Natural killer cell (primary cell): ENCODE measurements around the gene CNFN. TPM values are rescaled to one million over a fixed set of nuclear protein-coding genes. Genes with fewer than 3 reads are reported as not detected.

Experiments used
- ATAC-seq, 3 donors: fragments of 150-1000 bp in 2 of 3; fragments of 200-7000 bp in 1 of 3; cut with Tn5 transposase; 1 replicate in 1 of 3; 2 replicates in 2 of 3; pipeline ENCODE4 v1.10.0; 2021; ENCODE audit warnings: mild to moderate bottlenecking in 2 of 3, moderate library complexity in 2 of 3
- DNase-seq, 2 donors: peaks; one replicate each; pipeline versions ENCODE4 v3.0.0 to v3.0.0-alpha.2; 2013 to 2021; ENCODE audit warnings: mixed read lengths in 1 of 2
- H3K27ac ChIP-seq: one replicate; pipeline ENCODE4 v1.5.1; 2013; ENCODE audit warnings: mild to moderate bottlenecking, low read length
- H3K27me3 ChIP-seq: one replicate; pipeline ENCODE4 v1.6.1; 2013; ENCODE audit warnings: low read length; ENCODE audit not compliant: control insufficient read depth, insufficient read depth
- H3K36me3 ChIP-seq: one replicate; pipeline ENCODE4 v1.6.1; 2013; ENCODE audit warnings: low read length; ENCODE audit not compliant: control insufficient read depth, insufficient read depth
- H3K4me1 ChIP-seq: one replicate; pipeline ENCODE4 v1.6.1; 2013; ENCODE audit warnings: low read length; ENCODE audit not compliant: control insufficient read depth, insufficient read depth
- H3K4me3 ChIP-seq: one replicate; pipeline ENCODE4 v1.5.1; 2013; ENCODE audit warnings: low read length
- H3K9me3 ChIP-seq: one replicate; pipeline ENCODE4 v1.6.1; 2013; ENCODE audit warnings: low read length; ENCODE audit not compliant: control insufficient read depth, insufficient read depth
- H3K27ac Mint-ChIP-seq, 2 donors: one replicate each; pipeline ENCODE4 v1.8.0; 2022; ENCODE audit warnings: mild to moderate bottlenecking in 2 of 2, mixed read lengths in 2 of 2, moderate library complexity in 1 of 2
- H3K27me3 Mint-ChIP-seq, 2 donors: one replicate each; pipeline ENCODE4 v1.8.0; 2022; ENCODE audit warnings: low read depth in 2 of 2, mixed read lengths in 2 of 2
- H3K36me3 Mint-ChIP-seq: one replicate; pipeline ENCODE4 v1.8.0; 2022; ENCODE audit warnings: mixed read lengths
- H3K4me1 Mint-ChIP-seq, 2 donors: one replicate each; pipeline ENCODE4 v1.8.0; 2022; ENCODE audit warnings: mixed read lengths in 2 of 2
- H3K4me3 Mint-ChIP-seq: one replicate; pipeline ENCODE4 v1.8.0; 2022; ENCODE audit warnings: mild to moderate bottlenecking, moderate library complexity, mixed read lengths
- H3K9me3 Mint-ChIP-seq, 2 donors: one replicate each; pipeline ENCODE4 v1.8.0; 2022; ENCODE audit warnings: mixed read lengths in 2 of 2
- CTCF ChIP-seq: fragments of 200-600 bp; IDR thresholded peaks from one replicate; pipeline ENCODE4 v1.8.0; 2022; ENCODE audit warnings: antibody characterized with exemption
- WGBS: methylation state at CpG from one replicate; pipeline ENCODE4 v1.1.7; 2013; ENCODE audit warnings: missing lambda C conversion rate; ENCODE audit not compliant: insufficient coverage; 5-methylcytosine and 5-hydroxymethylcytosine counted together
- intact Hi-C: fragments of 100-400 bp; cut with micrococcal nuclease; formaldehyde crosslinking; loops from one replicate; pipeline ENCODE4 v1.14.2; 2022
- total RNA-seq, 4 donors: library from RNA; stranded (reverse); fragments of 120-200 nt in 1 of 4; gene quantifications; one replicate each; pipeline versions ENCODE4 v1.2.3 to v1.2.4, GENCODE V29; 2013 to 2022

The CNFN gene
- total RNA-seq, 3 donors from 2014 or later (not counting 1 experiment from before 2014, with no cell fraction given): 1.3 TPM; not detected in 2

- Histone ChIP-seq H3K27ac (no peak overlapping the region), H3K36me3 (peaks cover 10% of the 10 kb centered on the region), H3K27me3 (no peaks in the 10 kb centered on the region), H3K4me3 (no peak overlapping the region), H3K9me3 (no peaks in the 10 kb centered on the region), H3K4me1 (no peaks in the 10 kb centered on the region)
- DNase-seq (no peak), ATAC-seq (no peak)
- Mint-ChIP-seq H3K4me1 (peaks cover 0 to 46% of the 10 kb centered on the region in 2 donors), H3K4me3 (no peak overlapping the region), H3K27me3 (no peaks in the 10 kb centered on the region), H3K9me3 (no peaks in the 10 kb centered on the region), H3K27ac (no peak overlapping the region), H3K36me3 (no peaks in the 10 kb centered on the region)
- WGBS: 98% methylated on average over 6 of the region's 6 CpGs
- TF ChIP-seq CTCF: no peak
- intact Hi-C loops: no loop called here
These were observed 19.4 kb upstream of the CNFN start for GRCh38 chr19:42409477-42409876.

- Mint-ChIP-seq H3K36me3 (no peaks in the 10 kb centered on the region), H3K27ac (no peak overlapping the region), H3K27me3 (no peaks in the 10 kb centered on the region), H3K4me3 (no peak overlapping the region), H3K4me1 (peaks cover 0 to 41% of the 10 kb centered on the region in 2 donors), H3K9me3 (no peaks in the 10 kb centered on the region)
- ATAC-seq (no peak), DNase-seq (no peak)
- no peaks in the 10 kb centered on the region for H3K9me3 ChIP-seq
- no peak for TF ChIP-seq CTCF
- WGBS: 98% methylated on average over 10 of the region's 10 CpGs
- intact Hi-C loops: no loop called here
- peaks cover 10% of the 10 kb centered on the region for H3K36me3 ChIP-seq
- H3K27me3 ChIP-seq: no peaks in the 10 kb centered on the region
- no peak overlapping the region for H3K4me3 ChIP-seq
- H3K4me1 ChIP-seq: no peaks in the 10 kb centered on the region
- no peak overlapping the region for H3K27ac ChIP-seq
These were observed 17.7 kb upstream of the CNFN start for GRCh38 chr19:42407816-42408175.

- no peak for ATAC-seq
- Histone ChIP-seq H3K9me3 (no peaks in the 10 kb centered on the region), H3K4me1 (peaks cover 4% of the 10 kb centered on the region), H3K36me3 (peaks cover 10% of the 10 kb centered on the region), H3K4me3 (no peak overlapping the region), H3K27ac (no peak overlapping the region), H3K27me3 (no peaks in the 10 kb centered on the region)
- WGBS: 97% methylated on average over 30 of the region's 30 CpGs
- no peaks in the 10 kb centered on the region for H3K9me3 Mint-ChIP-seq
- peaks cover 0 to 44% of the 10 kb centered on the region in 2 donors for H3K4me1 Mint-ChIP-seq
- no peak for TF ChIP-seq CTCF
- H3K36me3 Mint-ChIP-seq: no peaks in the 10 kb centered on the region
- intact Hi-C loops: no loop called here
- no peak for DNase-seq
- H3K4me3 Mint-ChIP-seq: no peak overlapping the region
- H3K27me3 Mint-ChIP-seq: no peaks in the 10 kb centered on the region
- H3K27ac Mint-ChIP-seq: no peak overlapping the region
These were observed 17.2 kb upstream of the CNFN start for GRCh38 chr19:42407085-42407815.

GRCh38 chr19:42406111-42406510 is 16.0 kb upstream of the CNFN start:
- DNase-seq (no peak), ATAC-seq (no peak)
- Histone ChIP-seq H3K27ac (no peak overlapping the region), H3K4me3 (no peak overlapping the region), H3K9me3 (no peaks in the 10 kb centered on the region), H3K27me3 (no peaks in the 10 kb centered on the region), H3K36me3 (peaks cover 10% of the 10 kb centered on the region), H3K4me1 (peaks cover 11% of the 10 kb centered on the region)
- Mint-ChIP-seq H3K27ac (no peak overlapping the region), H3K4me1 (peaks cover 2 to 46% of the 10 kb centered on the region in 2 donors), H3K4me3 (no peak overlapping the region), H3K9me3 (no peaks in the 10 kb centered on the region), H3K36me3 (no peaks in the 10 kb centered on the region), H3K27me3 (no peaks in the 10 kb centered on the region)
- no peak for TF ChIP-seq CTCF
- 95% methylated on average over 11 of the region's 11 CpGs for WGBS
- intact Hi-C loops: no loop called here
